Activated CD8-positive, alpha-beta memory T cell treated with anti-CD3 and anti-CD28 coated beads for 36 hours (primary cell): ENCODE data around the gene DEDD2. TPM values are rescaled to one million over a fixed set of nuclear protein-coding genes. Genes with fewer than 3 reads are reported as not detected.

Experiments
- CTCF ChIA-PET: fragments of 350-600 bp; sonication (Branson Sonifier 250); formaldehyde crosslinking; loops from one replicate; lab custom pipeline; 2021; ENCODE audit warnings: antibody characterized with exemption; lab: Charles Lee
- POLR2A ChIA-PET: fragments of 350-600 bp; sonication (Branson Sonifier 250); formaldehyde crosslinking; loops from one replicate; lab custom pipeline; 2021; ENCODE audit warnings: antibody characterized with exemption; lab: Charles Lee
- total RNA-seq, 2 experiments: library from RNA; stranded (reverse); gene quantifications; one replicate each; pipeline ENCODE4 v1.2.3, GENCODE V29; 2021

The DEDD2 gene
- total RNA-seq, 2 experiments from 2014 or later = 27.4 to 28.6 TPM

GRCh38 chr19:42250666-42251531 is 33.4 kb upstream of the DEDD2 start:
- CTCF ChIA-PET = interaction anchor here (0.7 to 2.0 kb wide), 9 partner anchors 15 to 142 kb away, joined by 3 to 6 read pairs (median 3); no protein-coding TSS in a partner anchor
- POLR2A ChIA-PET = interaction anchor here (0.8 to 1.8 kb wide), 4 partner anchors 8 to 29 kb away, joined by 3 to 8 read pairs (median 6); partner anchors contain the start of gene GSK3A

- CTCF ChIA-PET = interaction anchor here (1.0 to 2.0 kb wide), 2 partner anchors 30 to 141 kb away, joined by 4 to 6 read pairs; no protein-coding TSS in a partner anchor
- POLR2A ChIA-PET = interaction anchor here (0.8 kb wide), 1 partner anchor 18 kb away, joined by 4 read pairs; no protein-coding TSS in a partner anchor
These were observed 32.7 kb upstream of the DEDD2 start for GRCh38 chr19:42250183-42250665.

- ChIA-PET POLR2A (no interaction called here), CTCF (interaction anchor here (2.0 kb wide), 1 partner anchor 30 kb away, joined by 6 read pairs; no protein-coding TSS in a partner anchor)
These were observed 32.3 kb upstream of the DEDD2 start for GRCh38 chr19:42249769-42250168.

- CTCF ChIA-PET = interaction anchor here (2.0 kb wide), 1 partner anchor 31 kb away, joined by 6 read pairs; no protein-coding TSS in a partner anchor
These were observed 31.8 kb upstream of the DEDD2 start for GRCh38 chr19:42249149-42249750.

DNA sequence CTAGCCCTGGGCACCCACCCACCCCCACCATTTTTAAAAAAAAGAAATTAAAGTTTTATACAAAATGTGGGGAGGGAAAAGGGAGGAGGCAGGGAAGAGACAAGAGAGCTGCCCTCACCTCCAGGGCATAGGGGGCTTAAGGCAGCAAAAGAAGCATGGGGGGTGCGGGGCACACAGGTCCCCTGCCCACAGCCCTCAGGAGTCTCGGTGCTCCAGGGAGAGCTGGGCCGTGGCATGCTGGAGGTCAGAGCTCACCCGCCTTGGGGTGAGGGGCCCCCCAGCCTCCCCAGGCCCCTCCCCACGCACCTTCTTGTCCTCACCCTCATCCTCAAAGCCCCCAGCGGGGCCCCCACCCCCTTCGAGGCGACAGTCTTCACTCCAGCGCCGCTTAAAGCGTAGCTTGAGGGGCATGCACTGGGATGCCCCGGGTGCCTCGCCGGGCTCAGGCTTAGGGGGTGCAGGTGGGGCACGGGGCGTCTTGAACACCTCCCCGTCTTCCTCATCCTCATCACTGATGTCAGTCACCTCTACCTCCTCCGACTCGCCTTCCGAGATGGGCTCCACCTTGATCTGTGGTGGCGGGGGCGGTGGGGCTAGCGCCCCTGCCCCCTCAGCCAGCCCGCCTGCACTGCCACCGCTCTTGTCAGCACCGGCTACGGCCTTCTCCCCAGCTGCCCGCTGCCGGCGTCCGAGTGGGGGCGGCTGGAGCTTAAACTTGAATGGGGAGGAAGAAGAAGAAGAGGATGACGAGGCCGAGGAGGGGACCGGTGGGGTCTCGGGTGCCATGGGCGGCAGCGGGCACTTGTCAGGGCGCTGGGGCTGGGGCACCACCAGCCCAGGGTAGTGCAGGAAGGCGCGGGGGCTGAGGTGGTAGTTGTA is 31.0 kb upstream of the DEDD2 start:
- POLR2A ChIA-PET = interaction anchor here (0.5 kb wide), 1 partner anchor 9 kb away, joined by 3 read pairs; no protein-coding TSS in a partner anchor
- CTCF ChIA-PET = interaction anchor here (7.1 kb wide), 1 partner anchor 32 kb away, joined by 50 read pairs; no protein-coding TSS in a partner anchor

More at GRCh38 chr19:42249149-42249750, 31.8 kb upstream of the DEDD2 start:
- POLR2A ChIA-PET = interaction anchor here (0.5 kb wide), 1 partner anchor 8 kb away, joined by 3 read pairs; no protein-coding TSS in a partner anchor

DNA sequence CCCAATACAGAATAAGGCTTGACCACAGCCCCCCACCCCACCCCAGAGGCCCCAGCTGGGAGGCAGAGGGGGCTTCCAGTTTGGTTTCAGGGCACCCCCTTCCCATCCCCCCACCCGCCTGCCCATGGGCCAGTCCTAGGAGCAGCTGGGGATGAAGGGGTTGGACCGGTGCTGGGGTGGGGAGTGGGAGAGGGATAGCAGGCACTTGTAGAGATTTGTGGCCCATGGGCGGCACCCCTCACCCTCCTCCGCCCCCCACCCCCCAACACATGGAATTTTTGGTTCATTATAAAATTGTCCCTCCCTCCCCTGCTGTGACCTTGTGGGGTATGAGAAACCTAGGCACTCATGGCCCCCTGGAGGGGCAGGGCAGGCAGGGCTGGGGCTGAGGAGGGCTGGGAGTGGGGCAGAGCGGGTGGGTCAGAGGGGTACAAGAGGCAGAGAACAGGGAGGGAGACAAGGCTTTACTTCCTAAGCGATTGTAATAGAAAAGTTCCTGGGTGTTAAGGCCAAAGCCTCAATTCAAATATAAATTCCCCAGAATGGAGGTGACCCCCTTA is 30.2 kb upstream of the DEDD2 start:
- ChIA-PET POLR2A (no interaction called here), CTCF (interaction anchor here (1.1 to 7.1 kb wide), 3 partner anchors 13 to 49 kb away, joined by 3 to 50 read pairs (median 5); no protein-coding TSS in a partner anchor)

DNA sequence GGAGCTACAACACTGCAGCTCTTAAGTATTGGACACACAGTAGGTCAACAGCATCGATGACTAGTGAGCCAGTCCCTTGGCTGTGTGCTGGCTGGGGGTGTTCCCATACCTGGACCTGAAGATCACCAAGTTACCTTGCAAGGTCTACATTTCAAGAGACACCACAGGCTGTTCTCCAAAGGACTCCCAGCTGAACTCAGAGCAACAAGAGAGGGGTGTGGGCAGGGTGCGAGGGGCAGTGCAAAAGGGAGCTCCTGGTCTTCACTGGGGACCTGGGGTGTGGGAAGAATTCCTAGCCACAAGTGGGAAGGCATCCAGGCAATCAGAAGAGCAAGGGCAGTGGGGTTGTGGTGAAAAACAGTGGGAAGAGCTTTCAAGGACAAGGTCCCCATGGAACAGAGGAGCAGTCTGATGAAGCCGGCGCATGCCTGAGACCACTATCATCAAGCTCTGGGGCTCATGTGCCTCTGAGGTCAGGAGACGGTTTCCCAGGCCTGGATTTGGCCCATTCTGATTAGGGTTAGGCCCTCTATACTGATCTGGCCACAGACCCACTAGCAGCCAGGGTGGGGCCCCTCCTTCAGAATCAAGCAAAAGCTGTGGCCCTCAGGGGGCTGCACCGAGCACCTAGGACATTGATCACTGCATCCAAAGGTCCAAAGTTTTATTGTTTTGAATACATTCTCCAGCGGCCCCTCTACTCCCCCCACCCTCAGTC is 29.6 kb upstream of the DEDD2 start:
- ChIA-PET POLR2A (interaction anchor here (0.7 kb wide), 1 partner anchor 11 kb away, joined by 9 read pairs; no protein-coding TSS in a partner anchor), CTCF (interaction anchor here (0.5 to 7.1 kb wide), 5 partner anchors 14 to 1433 kb away, joined by 3 to 50 read pairs (median 3); no protein-coding TSS in a partner anchor)

- CTCF ChIA-PET = interaction anchor here (0.8 to 7.1 kb wide), 5 partner anchors 15 to 61 kb away, joined by 3 to 50 read pairs (median 3); partner anchors contain the start of gene PAFAH1B3
- POLR2A ChIA-PET = interaction anchor here (0.5 to 0.7 kb wide), 2 partner anchors 12 to 29 kb away, joined by 4 to 9 read pairs; partner anchors contain the start of gene DEDD2
These were observed 28.9 kb upstream of the DEDD2 start for GRCh38 chr19:42246143-42246921.

DNA sequence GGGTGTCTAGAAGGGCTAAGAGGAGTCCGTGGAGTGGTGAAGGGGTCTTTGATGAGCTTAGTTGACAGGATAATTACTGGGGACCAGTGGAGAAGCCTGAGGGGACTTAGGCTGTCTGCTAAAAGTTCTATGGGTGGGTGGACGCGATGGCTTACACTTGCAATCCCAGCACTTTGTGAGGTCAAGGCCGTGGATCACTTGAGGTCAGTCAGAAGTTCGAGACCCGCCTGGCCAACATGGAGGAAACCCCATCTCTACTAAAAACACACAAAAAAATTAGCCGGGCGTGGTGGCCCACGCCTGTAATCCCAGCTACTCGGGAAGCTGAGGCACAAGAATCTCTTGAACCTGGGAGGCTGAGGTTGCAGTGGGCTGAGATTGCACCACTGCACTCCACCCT is 27.8 kb upstream of the DEDD2 start:
- POLR2A ChIA-PET = interaction anchor here (0.7 to 1.0 kb wide), 2 partner anchors 37 to 130 kb away, joined by 4 to 6 read pairs; no protein-coding TSS in a partner anchor

DNA sequence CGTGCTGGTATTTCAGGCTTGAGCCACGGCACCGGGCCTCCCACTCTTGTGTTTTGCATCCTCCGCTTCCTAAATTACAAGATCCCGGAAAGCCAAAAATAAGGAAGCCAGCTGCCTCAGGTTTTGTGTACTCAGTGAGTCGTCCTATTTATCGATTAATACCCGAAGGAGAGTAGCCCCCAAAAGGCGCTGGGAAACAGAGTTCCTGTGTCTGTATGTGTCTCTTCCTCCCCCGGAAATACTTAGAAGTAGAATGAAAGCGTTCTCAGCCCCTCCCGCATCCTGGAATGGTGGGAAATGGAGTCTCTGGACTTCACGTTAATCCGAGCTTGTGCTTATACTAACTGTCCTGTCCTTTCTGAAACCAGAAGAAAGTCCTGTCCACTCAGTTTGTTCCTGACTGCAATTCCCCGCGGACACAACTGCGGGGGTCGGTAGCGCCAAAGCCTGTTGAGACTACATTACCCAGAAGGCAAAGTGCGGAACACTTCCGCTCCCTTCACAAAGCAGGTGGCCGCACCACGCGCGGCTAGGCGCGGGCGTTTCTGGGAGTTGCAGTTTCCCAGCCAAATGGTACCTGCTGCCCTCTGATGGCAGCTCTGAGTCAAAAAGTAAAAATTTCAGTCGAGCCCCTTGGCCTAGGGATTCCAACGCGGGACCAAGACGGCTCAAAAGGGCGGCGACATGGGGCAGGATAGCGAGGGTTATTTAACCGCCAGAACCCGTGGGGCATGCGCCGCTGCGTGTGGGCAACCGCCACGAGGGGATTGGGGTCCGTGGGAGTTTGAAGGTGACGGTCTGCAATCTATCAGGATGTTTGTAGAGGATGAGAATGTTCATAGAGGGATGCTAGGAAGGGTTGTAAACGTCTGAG is 27.1 kb upstream of the DEDD2 start:
- ChIA-PET POLR2A (interaction anchor here (0.6 to 1.4 kb wide), 4 partner anchors 37 to 130 kb away, joined by 3 to 6 read pairs (median 4); no protein-coding TSS in a partner anchor), CTCF (interaction anchor here (0.6 to 7.1 kb wide), 6 partner anchors 11 to 197 kb away, joined by 3 to 50 read pairs (median 3); partner anchors contain the start of genes ERF and PAFAH1B3)

More for the DNA sequence above, 27.8 kb upstream of the DEDD2 start:
- CTCF ChIA-PET = interaction anchor here (0.6 to 7.1 kb wide), 6 partner anchors 10 to 197 kb away, joined by 3 to 50 read pairs (median 3); partner anchors contain the start of genes ERF and PAFAH1B3

DNA sequence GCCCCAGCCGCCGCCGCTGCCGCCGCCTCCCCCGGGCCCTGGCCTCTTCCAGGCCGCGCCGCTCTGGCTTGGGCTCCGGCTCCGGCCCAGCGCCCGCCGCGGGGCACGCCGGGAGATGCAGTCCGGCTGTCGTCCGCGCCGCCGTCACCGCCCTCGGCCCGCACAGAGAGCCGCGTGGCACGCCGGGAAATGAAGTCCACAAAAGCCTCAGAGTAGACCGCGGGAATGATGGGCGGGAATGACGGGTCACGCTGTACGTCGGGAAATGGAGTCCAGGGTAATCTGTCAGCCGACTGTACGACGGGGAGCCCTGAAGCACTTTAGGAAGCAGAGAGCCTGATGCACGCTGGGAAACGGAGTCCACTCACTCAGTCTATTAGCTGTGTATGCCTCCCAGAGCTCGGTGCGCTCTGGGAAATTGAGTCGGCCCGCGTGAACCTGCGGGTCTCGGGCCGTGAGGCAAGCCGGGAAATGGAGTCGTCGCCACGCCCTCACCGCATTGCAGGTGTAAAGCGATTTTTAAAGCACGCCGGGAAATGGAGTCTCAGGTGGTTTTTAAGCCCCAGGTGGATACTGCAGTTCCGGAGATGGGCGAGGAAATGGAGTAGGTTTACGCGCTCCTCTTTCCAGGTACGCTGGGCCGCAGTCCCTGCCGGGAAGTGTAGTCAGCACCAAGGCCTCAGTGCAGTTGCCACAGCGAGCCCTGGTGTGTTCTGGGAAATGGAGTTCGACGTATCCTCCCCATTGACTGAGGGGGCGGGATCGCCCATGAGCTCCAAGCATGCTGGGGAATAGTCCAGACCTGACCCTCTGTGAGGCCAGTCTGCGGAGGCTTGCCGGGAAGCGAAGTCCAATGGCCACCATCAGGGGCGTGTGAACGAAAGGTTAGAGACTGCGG is 25.3 kb upstream of the DEDD2 start, which contains the start of gene GSK3A:
Gene GSK3A (minus strand): TSS at position 91 of the 898 bp plus-strand sequence. CDS start 137 bp downstream, outside the sequence.
- ChIA-PET CTCF (interaction anchor here (0.5 to 7.1 kb wide), 6 partner anchors 13 to 95 kb away, joined by 3 to 50 read pairs (median 4); no protein-coding TSS in a partner anchor), POLR2A (interaction anchor here (0.9 to 1.9 kb wide), 5 partner anchors 9 to 40 kb away, joined by 3 to 10 read pairs (median 7); partner anchors contain the start of gene ZNF526)

GRCh38 chr19:42242069-42242511 is 24.6 kb upstream of the DEDD2 start:
- POLR2A ChIA-PET = interaction anchor here (0.9 to 1.9 kb wide), 6 partner anchors 10 to 41 kb away, joined by 3 to 10 read pairs (median 6); partner anchors contain the start of gene ZNF526
- CTCF ChIA-PET = interaction anchor here (0.5 to 7.1 kb wide), 6 partner anchors 15 to 109 kb away, joined by 3 to 50 read pairs (median 3); partner anchors contain the start of gene POU2F2

DNA sequence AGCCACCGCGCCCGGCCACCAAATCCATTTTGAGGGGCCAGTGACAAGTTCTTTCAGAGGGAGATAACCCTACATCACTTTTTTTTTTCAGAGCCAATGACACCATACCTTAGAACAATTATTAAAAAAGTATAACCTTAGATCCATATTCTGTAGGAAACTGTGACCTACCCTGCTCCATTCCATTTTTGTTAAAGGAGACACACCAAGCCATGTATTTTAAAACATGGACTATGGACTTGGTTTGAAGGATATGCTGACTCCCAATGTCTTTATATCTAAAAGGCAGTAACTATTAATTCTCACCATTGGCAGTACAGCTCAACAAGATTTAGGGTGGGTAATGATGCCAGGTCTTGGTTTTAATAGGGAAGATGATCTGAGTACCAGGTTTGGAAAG is 23.8 kb upstream of the DEDD2 start:
- ChIA-PET POLR2A (interaction anchor here (1.2 kb wide), 1 partner anchor 11 kb away, joined by 3 read pairs; no protein-coding TSS in a partner anchor), CTCF (interaction anchor here (0.8 to 7.1 kb wide), 5 partner anchors 38 to 109 kb away, joined by 3 to 50 read pairs (median 6); partner anchors contain the start of gene POU2F2)
